GM18505 (cell line): Measurements from ENCODE around the gene PINK1.

ENCODE experiments used
- ATAC-seq: cut with Tn5 transposase; IDR thresholded peaks from one replicate; pipeline ENCODE4 v1.9.1; 2021; ENCODE audit not compliant: unreplicated experiment
- POLR2A ChIP-seq: IDR thresholded peaks from 4 replicates; pipeline ENCODE4 v1.6.1; 2011; ENCODE audit warnings: borderline replicate concordance; ENCODE audit not compliant: insufficient read depth, insufficient read length; ENCODE audit errors: extremely low read depth

PINK1 gene

DNA sequence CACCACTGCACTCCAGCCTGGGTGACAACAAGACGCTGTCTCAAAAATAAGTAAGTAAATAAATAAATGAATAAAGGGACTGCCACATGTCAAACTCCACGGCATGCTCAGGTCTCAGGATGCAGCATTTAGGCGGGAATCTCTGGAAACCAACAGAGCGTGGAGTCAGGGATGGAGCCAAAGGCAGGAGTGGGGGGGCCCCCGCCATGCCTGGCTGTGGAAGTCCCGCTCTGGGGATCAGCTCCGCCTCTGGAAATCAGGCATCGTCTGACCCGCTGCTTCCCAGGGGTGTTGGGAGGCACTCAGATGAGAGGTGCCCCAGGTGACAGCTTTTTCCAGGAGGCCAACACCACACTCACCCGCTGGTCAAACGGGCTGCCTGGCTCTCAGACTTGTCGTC, 64.3 kb downstream of the PINK1 start:
- ATAC-seq: no peak

DNA sequence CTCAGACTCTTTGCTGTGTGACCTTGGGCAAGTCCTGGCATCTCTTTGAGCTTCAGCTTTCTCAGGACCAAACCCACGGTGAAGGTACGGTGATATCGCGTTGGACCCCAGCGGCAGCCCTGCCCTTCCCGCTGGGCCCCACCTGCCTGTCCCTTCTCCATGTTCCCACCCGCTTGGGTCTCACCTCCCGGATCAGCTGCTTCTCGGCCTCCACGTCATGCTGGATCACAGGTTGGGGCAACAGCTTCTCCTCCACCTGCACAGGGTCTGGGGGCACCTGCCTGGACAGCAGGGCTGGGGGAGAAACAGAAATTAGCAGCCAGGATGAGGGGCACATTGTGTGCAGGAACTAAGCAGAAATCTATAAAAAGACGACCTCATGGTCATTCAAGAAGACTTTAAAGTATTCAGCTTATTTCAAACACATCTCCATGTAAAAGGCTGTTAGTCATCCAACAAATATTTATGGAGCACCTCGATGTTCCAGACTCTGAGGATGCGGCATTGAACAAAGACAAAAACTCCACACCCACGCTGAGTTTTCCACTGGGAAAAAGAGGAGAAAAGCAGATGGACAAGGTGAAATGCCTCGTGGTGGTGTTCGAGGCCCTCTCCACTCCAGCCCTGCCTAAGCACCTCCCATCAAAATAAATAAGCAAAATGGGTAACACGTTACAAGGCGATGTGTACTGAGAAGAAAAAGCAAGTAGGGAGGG, 65.1 kb downstream of the PINK1 start:
- no peak for ATAC-seq

More for the DNA sequence above, 64.3 kb downstream of the PINK1 start:
- no peak for TF ChIP-seq POLR2A

DNA sequence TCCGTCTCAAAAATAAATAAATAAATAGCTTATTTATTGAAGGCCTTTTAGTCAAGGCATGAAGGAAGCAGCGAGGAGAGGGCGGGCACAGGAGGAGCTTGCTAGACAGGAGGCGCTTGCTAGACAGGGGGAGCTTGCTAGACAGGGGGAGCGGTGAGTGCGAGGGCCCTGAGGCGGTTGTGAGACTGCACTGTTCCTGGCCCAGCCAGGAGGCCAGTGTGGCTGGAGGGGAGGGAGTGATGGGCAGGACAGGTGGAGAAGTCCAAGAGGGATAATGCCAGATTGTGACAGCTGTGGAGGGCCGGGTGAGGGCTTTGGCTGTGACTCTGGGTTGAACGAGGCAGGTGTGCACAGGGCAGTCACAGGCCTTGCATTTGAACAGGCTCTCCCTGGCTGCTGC, 66.3 kb downstream of the PINK1 start:
- no peak for TF ChIP-seq POLR2A
- ATAC-seq: no peak

More for the DNA sequence above, 65.1 kb downstream of the PINK1 start:
- no peak for TF ChIP-seq POLR2A

DNA sequence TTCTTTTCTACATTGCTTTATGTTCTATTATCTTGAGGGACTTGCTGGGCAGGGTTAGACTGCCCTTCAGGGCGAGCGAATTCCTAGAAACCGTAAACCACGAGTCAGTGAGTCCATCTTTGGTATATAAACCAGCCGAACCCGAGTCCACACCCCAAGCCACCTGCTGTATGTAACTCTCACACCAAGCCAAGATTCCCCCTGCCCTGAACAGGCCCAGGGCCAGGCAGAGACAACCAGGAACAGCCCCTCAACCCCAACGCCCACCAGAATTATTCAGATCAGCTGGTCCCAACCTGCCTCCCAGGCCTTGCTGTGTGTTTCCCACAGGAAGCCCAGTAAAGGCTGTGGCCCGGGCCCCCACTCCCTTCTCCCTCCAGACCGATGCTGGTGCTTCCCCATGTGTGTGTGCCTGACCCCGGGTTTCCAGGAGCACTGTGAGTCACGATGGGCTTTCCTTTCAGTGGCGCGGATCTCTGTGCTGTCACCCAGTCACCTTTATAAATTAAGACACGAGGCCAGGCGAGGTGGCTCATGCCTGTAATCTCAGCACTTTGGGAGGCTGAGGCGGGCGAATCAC, 67.5 kb downstream of the PINK1 start:
- no peak for ATAC-seq
- TF ChIP-seq POLR2A: no peak
